ENCODE results near the gene RNF213.
A peak's percentile ranks its signal among the peaks of the same experiment; 100 is the strongest.

The RNF213 gene

GRCh38 chr17:80413771-80414507, 153.3 kb downstream of the RNF213 start:
- TF ChIP-seq CTCF (IDR thresholded peaks at IDR 0.05; ENCODE audit: low read depth, low read length) = no peak
- no peak for TF ChIP-seq MYC (IDR thresholded peaks at IDR 0.05; ENCODE audit: low read depth, low read length)
- no peak for TF ChIP-seq POLR2A (IDR thresholded peaks at IDR 0.05; ENCODE audit: extremely low read depth, insufficient read length)
- no peak for TF ChIP-seq MAX (IDR thresholded peaks at IDR 0.05; ENCODE audit: low read depth, low read length)
- DNase-seq (ENCODE audit: low read depth) = no peak
- peak overlapping the region; percentile 59 for H3K4me3 ChIP-seq (ENCODE audit: low read depth, low read length)

GRCh38 chr17:80414508-80414802, 153.8 kb downstream of the RNF213 start:
- DNase-seq (ENCODE audit: low read depth) = peak; percentile 25
- H3K4me3 ChIP-seq (ENCODE audit: low read depth, low read length) = peak overlapping the region; percentile 59
- no peak for TF ChIP-seq MYC (IDR thresholded peaks at IDR 0.05; ENCODE audit: low read depth, low read length)
- no peak for TF ChIP-seq POLR2A (IDR thresholded peaks at IDR 0.05; ENCODE audit: extremely low read depth, insufficient read length)
- TF ChIP-seq MAX (IDR thresholded peaks at IDR 0.05; ENCODE audit: low read depth, low read length) = no peak
- no peak for TF ChIP-seq CTCF (IDR thresholded peaks at IDR 0.05; ENCODE audit: low read depth, low read length)

- peak within 1 kb of the TSS; percentile 59 for H3K4me3 ChIP-seq (ENCODE audit: low read depth, low read length)
- TF ChIP-seq CTCF (IDR thresholded peaks at IDR 0.05; ENCODE audit: low read depth, low read length) = no peak
- peak; percentile 28; the same call in 1 of the 2 replicates for TF ChIP-seq MYC (IDR thresholded peaks at IDR 0.05; ENCODE audit: low read depth, low read length)
- peak; percentile 20 for TF ChIP-seq POLR2A (IDR thresholded peaks at IDR 0.05; ENCODE audit: extremely low read depth, insufficient read length)
- peak; percentile 70 for TF ChIP-seq MAX (IDR thresholded peaks at IDR 0.05; ENCODE audit: low read depth, low read length)
- DNase-seq (ENCODE audit: low read depth) = peak; percentile 90
Measured at GRCh38 chr17:80414803-80415625, 154.4 kb downstream of the RNF213 start, which contains the start of gene ENDOV. Gene ENDOV, plus strand, starts transcription at chr17:80415167. Its CDS starts 28 bp downstream, at chr17:80415195.

- TF ChIP-seq MAX (IDR thresholded peaks at IDR 0.05; ENCODE audit: low read depth, low read length) (no peak), MYC (IDR thresholded peaks at IDR 0.05; ENCODE audit: low read depth, low read length) (no peak), CTCF (IDR thresholded peaks at IDR 0.05; ENCODE audit: low read depth, low read length) (no peak), POLR2A (IDR thresholded peaks at IDR 0.05; ENCODE audit: extremely low read depth, insufficient read length) (no peak)
- no peak for DNase-seq (ENCODE audit: low read depth)
- peak overlapping the region; percentile 59 for H3K4me3 ChIP-seq (ENCODE audit: low read depth, low read length)
Measured at GRCh38 chr17:80415626-80416137, 155.0 kb downstream of the RNF213 start.

GRCh38 chr17:80416260-80416939, 155.7 kb downstream of the RNF213 start:
- TF ChIP-seq MYC (IDR thresholded peaks at IDR 0.05; ENCODE audit: low read depth, low read length) (no peak), MAX (IDR thresholded peaks at IDR 0.05; ENCODE audit: low read depth, low read length) (no peak), POLR2A (IDR thresholded peaks at IDR 0.05; ENCODE audit: extremely low read depth, insufficient read length) (no peak), CTCF (IDR thresholded peaks at IDR 0.05; ENCODE audit: low read depth, low read length) (no peak)
- DNase-seq (ENCODE audit: low read depth) = no peak
- peak overlapping the region; percentile 59 for H3K4me3 ChIP-seq (ENCODE audit: low read depth, low read length)

All from NB4 (cell line).